Memory B cell (primary cell): ENCODE measurements around the gene SPATA33.
"Not testable (repeated sequence)": the region's sequence is repeated elsewhere in the genome, so short reads cannot be mapped to it uniquely, and the experiment has no call there.

ENCODE experiments used
- ATAC-seq: fragments of 150-1000 bp; cut with Tn5 transposase; 2 replicates; pipeline ENCODE4 v1.10.0; 2021; ENCODE audit warnings: low read depth, mild to moderate bottlenecking, moderate library complexity
- DNase-seq, 2 donors: peaks; one replicate each; pipeline ENCODE4 v3.0.0; 2022; ENCODE audit warnings: low spot score in 2 of 2
- H3K27ac Mint-ChIP-seq: one replicate; pipeline ENCODE4 v1.8.0; 2022; ENCODE audit warnings: mild to moderate bottlenecking, moderate library complexity, mixed read lengths
- H3K27me3 Mint-ChIP-seq: one replicate; pipeline ENCODE4 v1.8.0; 2022; ENCODE audit warnings: mixed read lengths
- H3K36me3 Mint-ChIP-seq: one replicate; pipeline ENCODE4 v1.8.0; 2022; ENCODE audit warnings: mild to moderate bottlenecking, mixed read lengths
- H3K4me1 Mint-ChIP-seq: one replicate; pipeline ENCODE4 v1.8.0; 2022; ENCODE audit warnings: mixed read lengths
- H3K4me3 Mint-ChIP-seq: one replicate; pipeline ENCODE4 v1.8.0; 2022; ENCODE audit warnings: mild to moderate bottlenecking, moderate library complexity, mixed read lengths
- H3K9me3 Mint-ChIP-seq: one replicate; pipeline ENCODE4 v1.8.0; 2022; ENCODE audit warnings: mixed read lengths

Gene SPATA33

DNA sequence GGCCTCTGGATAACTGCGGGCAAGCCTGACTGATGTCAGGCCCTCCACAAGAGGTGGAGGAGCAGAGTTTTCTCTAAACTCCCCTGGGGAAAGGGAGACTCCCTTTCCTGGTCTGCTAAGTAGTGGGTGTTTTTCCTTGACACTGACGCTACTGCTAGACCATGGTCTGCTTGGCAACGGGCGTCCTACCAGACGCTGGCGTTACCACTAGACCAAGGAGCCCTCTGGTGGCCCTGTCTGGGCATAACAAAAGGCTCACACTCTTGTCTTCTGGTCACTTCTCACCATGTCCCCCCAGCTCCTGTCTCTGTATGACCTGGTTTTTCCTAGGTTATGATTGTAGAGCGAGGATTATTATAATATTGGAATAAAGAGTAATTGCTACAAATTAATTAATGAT, 9.4 kb downstream of the SPATA33 start:
- H3K36me3 Mint-ChIP-seq, ATAC-seq, DNase-seq, H3K27ac Mint-ChIP-seq, H3K27me3 Mint-ChIP-seq, H3K4me1 Mint-ChIP-seq, H3K9me3 Mint-ChIP-seq, H3K4me3 Mint-ChIP-seq: not testable (repeated sequence)

DNA sequence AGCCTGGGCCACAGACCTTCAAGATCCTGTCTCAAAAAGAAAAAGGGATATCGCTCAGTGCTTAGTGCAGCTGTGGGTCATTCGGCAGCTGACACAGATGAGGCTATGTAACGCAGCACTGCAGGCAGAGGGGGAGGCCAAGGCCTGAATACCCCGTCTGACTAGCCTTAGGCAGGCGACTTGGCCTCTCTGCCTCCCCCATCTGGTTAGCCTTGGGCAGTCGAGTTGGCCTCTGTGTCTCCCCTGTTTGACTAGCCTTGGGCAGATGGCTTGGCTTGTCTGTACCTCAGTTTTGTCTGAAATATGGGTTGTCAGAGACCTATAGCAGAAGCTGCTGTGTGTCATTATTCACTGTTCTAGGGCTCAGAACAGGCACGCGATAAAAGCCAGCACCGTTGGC, 10.0 kb downstream of the SPATA33 start:
- Mint-ChIP-seq H3K27me3 (no peaks in the 10 kb centered on the region), H3K4me3 (no peak overlapping the region), H3K36me3 (peaks cover 6% of the 10 kb centered on the region), H3K9me3 (peaks cover 5% of the 10 kb centered on the region), H3K27ac (no peak overlapping the region), H3K4me1 (no peaks in the 10 kb centered on the region)
- no peak for DNase-seq
- ATAC-seq, result no peak

DNA sequence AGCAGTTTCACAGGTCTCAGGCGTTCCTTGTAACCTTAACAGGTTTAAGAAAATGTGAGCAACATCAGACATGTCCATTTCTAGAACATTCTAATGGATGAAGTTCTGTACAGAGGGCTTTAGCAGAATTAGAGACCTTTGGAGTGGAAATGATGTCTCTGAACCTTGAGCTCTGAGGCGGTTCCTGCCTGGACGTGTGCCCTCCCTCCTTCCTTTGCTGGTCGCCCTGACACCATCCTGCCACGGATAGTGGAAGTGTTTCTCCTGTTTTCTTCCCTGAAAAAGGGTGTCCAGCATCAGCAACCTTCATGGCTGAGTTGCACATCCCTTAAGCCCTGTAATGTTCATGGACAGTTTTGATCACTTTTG, 11.1 kb downstream of the SPATA33 start:
- H3K4me3 Mint-ChIP-seq, result no peak overlapping the region
- no peak for ATAC-seq
- peaks cover 5% of the 10 kb centered on the region for H3K9me3 Mint-ChIP-seq
- H3K27me3 Mint-ChIP-seq, result no peaks in the 10 kb centered on the region
- H3K36me3 Mint-ChIP-seq, result peaks cover 2% of the 10 kb centered on the region
- no peaks in the 10 kb centered on the region for H3K4me1 Mint-ChIP-seq
- H3K27ac Mint-ChIP-seq, result no peak overlapping the region
- no peak for DNase-seq

DNA sequence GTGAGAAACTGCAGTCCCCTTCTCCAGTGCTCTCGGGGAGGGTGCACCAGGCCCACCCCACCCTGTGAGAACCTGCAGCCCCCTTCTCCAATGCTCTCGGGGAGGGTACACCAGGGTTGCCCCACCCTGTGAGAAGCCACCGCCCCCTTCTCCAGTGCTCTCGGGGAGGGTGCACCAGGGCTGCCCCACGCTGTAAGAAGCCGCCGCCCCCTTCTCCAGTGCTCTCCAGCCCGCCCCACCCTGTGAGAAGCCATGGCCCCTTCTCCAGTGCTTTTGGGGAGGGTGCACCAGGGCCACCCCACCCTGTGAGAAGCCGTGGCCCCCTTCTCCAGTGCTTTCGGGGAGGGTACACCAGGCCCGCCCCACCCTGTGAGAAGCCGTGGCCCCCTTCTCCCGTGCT, 12.1 kb downstream of the SPATA33 start:
- H3K4me1 Mint-ChIP-seq, result no peaks in the 10 kb centered on the region
- H3K27ac Mint-ChIP-seq, result no peak overlapping the region
- no peak for DNase-seq
- H3K27me3 Mint-ChIP-seq, result no peaks in the 10 kb centered on the region
- ATAC-seq, result no peak
- H3K4me3 Mint-ChIP-seq, result no peak overlapping the region
- H3K9me3 Mint-ChIP-seq, result peaks cover 5% of the 10 kb centered on the region
- H3K36me3 Mint-ChIP-seq, result peaks cover 2% of the 10 kb centered on the region

DNA sequence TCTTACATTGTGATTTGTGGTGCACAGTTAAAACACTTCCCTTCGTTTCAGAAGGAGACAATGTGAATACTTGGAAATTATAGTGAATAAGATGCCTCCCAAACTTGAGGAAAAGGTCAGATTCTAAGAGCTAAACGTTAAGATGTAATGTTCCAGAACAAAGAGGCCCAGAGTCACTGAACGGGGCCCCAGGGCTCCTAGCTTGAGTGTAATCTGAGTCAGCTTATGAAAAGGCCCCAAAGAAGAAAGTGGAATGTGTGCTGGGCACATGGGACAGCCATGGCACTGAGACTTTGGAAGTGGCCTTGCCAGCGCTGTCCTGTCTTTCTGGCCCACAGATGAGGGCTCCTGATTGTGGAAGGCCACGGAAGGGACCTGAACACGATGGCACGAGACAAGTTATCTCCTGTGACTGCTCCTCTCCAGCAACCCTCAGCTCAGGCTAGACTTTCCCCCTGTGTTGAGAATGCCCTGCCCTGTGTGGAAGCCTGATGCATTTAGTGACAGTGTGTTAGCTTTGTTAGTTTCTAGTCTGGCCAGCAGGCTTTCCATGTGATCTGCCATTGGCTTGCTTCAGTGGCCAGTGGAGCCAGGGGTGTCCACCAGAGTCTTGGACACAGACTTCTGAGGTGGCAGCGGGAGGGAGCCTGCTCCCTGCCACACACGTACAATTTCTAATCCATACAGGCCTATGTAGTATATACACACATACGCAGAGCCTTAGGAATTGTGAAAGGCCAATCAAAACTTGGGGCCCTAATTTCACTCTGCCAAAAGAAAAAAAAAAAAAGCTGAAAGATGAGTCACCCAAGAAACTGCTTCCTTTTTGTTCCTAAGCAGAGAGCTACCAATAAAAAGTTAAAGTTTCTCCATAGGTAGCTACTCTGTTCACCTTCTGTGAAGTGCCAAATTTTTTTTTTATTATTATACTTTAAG, 13.1 kb downstream of the SPATA33 start:
- H3K27ac Mint-ChIP-seq, result no peak overlapping the region
- peaks cover 2% of the 10 kb centered on the region for H3K36me3 Mint-ChIP-seq
- no peak overlapping the region for H3K4me3 Mint-ChIP-seq
- H3K9me3 Mint-ChIP-seq, result peaks cover 5% of the 10 kb centered on the region
- H3K27me3 Mint-ChIP-seq, result no peaks in the 10 kb centered on the region
- ATAC-seq, result no peak
- DNase-seq, result no peak
- H3K4me1 Mint-ChIP-seq, result no peaks in the 10 kb centered on the region

DNA sequence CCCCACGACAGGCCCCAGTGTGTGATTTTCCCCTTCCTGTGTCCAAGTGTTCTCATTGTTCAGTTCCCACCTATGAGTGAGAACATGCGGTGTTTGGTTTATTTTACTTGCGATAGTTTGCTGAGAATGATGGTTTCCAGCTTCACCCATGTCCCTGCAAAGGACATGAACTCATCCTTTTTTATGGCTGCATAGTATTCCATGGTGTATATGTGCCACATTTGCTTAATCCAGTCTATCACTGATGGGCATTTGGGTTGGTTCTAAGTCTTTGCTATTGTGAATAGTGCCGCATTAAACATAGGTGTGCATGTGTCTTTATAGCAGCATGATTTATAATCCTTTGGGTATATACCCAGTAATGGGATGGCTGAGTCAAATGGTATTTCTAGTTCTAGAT, 13.9 kb downstream of the SPATA33 start:
- H3K9me3 Mint-ChIP-seq, DNase-seq, H3K27ac Mint-ChIP-seq, H3K4me3 Mint-ChIP-seq, H3K36me3 Mint-ChIP-seq, ATAC-seq, H3K4me1 Mint-ChIP-seq, H3K27me3 Mint-ChIP-seq: not testable (repeated sequence)

DNA sequence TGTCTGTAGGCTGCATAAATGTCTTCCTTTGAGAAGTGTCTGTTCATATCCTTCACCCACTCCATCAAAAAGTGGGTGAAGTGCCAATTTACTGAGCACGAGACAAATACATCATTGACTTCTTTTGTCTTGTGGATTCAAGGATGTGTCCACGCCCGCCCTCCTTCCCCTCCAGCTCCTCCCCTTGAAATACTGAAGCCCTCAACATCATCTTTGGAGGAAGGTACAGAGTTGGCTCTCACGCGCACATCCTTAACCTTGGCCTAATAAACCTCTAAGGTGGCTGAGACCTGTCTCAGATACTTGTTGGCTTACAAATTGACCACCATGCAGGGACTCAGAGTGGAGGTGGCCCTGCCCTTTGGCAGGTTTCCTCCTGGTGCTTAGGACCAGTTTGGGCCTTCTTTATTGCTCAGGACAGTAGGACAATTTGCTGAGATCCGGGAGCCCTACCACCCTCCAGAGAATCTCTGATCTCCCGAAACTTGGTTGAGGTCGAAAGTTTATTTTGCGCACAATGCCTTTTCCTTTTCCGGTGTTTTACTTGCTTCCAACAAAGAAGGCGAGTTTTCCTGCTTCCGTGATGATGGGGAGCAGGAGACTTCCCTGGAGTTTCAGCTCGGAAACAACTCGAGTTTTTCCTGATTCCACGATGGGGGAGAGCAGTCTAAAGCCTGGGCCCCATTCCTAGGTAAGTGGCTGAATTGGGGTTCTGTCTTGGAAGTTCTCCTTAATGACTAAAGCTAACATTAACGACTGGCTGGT, 14.7 kb downstream of the SPATA33 start:
- no peak for ATAC-seq
- H3K4me1 Mint-ChIP-seq, result no peaks in the 10 kb centered on the region
- H3K4me3 Mint-ChIP-seq, result no peak overlapping the region
- H3K9me3 Mint-ChIP-seq, result no peaks in the 10 kb centered on the region
- DNase-seq, result no peak
- H3K36me3 Mint-ChIP-seq, result no peaks in the 10 kb centered on the region
- H3K27ac Mint-ChIP-seq, result no peak overlapping the region
- no peaks in the 10 kb centered on the region for H3K27me3 Mint-ChIP-seq

DNA sequence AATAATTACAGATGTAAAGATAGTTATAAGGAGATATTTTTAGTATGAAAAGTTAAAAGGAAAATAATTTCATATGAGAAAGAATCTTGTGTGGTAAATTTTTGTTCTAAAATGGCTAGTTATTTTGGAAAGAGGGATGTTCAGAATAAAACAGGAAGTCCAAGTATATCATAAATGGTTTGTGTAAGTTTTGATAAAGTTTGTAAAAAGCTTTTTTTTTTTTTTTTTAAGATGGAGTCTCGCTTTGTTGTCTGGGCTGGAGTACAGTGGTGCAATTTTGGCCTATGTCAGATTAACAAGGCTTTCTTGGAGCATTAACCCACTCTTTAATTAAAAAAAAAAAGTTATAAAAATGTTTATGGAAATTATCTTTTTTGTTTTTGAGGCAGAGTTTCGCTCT, 20.6 kb downstream of the SPATA33 start:
- ATAC-seq (no peak), DNase-seq (no peak)
- Mint-ChIP-seq H3K36me3 (no peaks in the 10 kb centered on the region), H3K4me3 (no peak overlapping the region), H3K4me1 (no peaks in the 10 kb centered on the region), H3K9me3 (no peaks in the 10 kb centered on the region), H3K27ac (no peak overlapping the region), H3K27me3 (no peaks in the 10 kb centered on the region)

DNA sequence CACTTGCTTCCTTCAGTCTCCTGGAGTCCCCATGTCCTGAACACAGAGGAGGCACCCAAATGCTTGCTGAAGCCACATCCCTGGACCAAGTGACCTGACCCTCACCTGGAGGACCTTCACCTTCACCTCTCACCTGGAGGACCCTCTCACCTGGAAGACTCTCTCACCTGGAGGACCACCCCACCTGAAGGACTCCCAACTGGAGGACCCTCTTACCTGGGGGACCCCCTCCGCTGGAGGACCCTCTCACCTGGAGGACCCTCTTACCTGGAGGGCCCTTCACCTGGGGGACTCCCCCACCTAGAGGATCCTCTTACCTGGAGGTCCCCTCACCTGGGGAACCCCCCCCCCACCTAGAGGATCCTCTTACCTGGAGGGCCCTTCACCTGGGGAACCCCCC, 28.3 kb downstream of the SPATA33 start:
- Mint-ChIP-seq H3K9me3 (no peaks in the 10 kb centered on the region), H3K4me1 (peaks cover 8% of the 10 kb centered on the region), H3K27ac (peak overlapping the region; percentile 89), H3K4me3 (peak overlapping the region; percentile 96), H3K27me3 (no peaks in the 10 kb centered on the region), H3K36me3 (peaks cover 4% of the 10 kb centered on the region)
- no peak for DNase-seq
- ATAC-seq, result no peak

DNA sequence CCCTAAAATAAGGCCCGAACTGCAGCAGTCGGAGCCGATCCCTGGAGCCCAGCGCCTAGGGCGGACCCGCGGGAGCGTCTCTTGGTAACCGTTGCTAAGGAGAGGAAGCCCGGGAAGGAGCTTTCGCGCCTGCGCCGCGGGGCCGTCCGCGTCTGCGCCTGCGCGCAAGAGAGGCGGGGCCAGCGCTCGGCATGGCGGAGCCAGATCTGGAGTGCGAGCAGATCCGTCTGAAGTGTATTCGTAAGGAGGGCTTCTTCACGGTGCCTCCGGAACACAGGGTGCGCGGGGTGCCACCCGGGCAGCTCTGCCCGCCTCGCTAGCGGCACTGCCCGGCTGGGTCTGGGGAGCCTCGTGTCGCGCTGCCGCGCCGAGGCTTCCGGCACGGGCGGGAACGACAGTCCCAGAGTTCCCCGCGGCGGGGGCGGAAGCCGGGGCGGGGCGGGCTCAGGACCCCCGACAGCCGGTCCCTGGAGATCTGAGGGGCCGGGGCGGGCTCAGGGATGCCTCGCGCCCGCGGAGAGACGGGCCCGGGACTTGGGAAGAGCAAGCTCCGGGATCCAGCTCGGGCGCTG, 29.0 kb downstream of the SPATA33 start, which contains the start of gene CDK10:
Gene CDK10, plus strand, starts transcription at position 170 of the 572 bp plus-strand sequence. Its CDS starts 22 bp downstream, at position 192.
- ATAC-seq, result peak; percentile 89
- H3K27ac Mint-ChIP-seq, result peak within 1 kb of the TSS; percentile 89

DNA sequence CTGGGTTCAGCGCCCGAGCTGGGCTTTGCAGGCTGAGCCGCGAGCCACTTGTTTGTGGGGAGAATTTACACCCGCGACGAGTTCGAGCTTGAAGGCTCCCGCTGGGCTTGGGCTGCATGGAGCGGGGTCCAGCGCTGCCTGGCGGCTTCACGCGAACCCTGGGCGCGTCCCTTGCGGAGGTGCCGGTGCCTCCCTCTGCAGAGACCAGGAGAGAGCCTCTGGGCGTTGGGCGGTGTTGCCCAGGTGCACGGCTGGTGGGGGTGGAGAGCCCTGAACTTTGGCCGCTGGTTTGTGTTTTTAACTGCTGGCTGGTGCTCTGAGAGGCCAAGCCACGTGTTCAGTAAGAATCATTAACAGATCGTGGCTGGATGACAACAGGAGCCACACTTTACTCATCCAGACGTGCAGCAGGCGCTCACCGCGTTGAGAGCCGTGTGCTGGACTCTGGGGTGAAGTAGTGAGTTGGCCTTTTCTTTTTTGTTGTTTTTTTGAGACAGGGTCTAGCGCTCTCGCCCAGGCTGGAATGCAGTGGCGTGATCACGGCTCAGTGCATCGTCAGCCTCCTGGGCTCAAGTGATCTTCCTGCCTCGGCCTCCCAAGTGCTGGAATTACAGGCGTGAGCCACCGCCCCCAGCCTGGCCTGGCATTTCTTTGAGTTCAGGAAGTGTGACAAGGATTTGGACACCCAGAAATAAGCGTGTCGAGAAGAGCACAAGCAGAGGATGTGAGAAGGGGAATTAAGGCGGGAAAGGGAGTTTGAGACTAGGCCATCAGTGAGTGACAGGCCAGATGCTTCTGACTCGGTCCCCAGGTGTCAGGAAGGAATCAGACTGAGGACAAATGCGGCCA, 29.7 kb downstream of the SPATA33 start:
- H3K27me3 Mint-ChIP-seq, result no peaks in the 10 kb centered on the region
- H3K4me1 Mint-ChIP-seq, result peaks cover 8% of the 10 kb centered on the region
- peak overlapping the region; percentile 96 for H3K4me3 Mint-ChIP-seq
- H3K9me3 Mint-ChIP-seq, result no peaks in the 10 kb centered on the region
- DNase-seq (no peak), ATAC-seq (peak; percentile 30)
- H3K27ac Mint-ChIP-seq, result peak overlapping the region; percentile 16
- peaks cover 4% of the 10 kb centered on the region for H3K36me3 Mint-ChIP-seq

More for the DNA sequence above, 29.0 kb downstream of the SPATA33 start, which contains the start of gene CDK10:
- peak; percentile 91 to 96 for DNase-seq
- peak within 1 kb of the TSS; percentile 96 for H3K4me3 Mint-ChIP-seq
- peaks cover 8% of the 10 kb centered on the region for H3K4me1 Mint-ChIP-seq
- H3K9me3 Mint-ChIP-seq, result no peaks in the 10 kb centered on the region
- H3K27me3 Mint-ChIP-seq, result no peaks in the 10 kb centered on the region
- peaks cover 4% of the 10 kb centered on the region for H3K36me3 Mint-ChIP-seq

DNA sequence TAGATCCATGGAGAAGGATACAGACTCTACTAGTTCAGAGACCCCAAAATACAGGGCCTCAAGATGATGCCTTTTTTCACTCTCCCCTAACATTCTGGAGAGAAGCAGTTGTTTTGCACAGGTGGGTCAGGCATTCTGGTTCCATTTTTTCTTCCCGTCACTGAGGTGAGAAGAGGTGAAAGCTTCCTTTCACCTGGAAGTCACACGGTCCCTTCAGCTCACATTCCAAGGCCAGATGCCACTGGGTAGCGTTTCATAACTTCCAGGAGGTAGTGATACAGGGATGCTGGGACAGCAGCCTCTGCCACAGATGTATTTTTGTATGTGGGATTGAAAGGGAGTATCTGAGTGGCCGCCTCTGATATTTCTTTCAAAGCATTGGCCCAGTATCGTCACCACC, 30.8 kb downstream of the SPATA33 start:
- ATAC-seq, result no peak
- H3K4me1 Mint-ChIP-seq, result peaks cover 9% of the 10 kb centered on the region
- H3K4me3 Mint-ChIP-seq, result peak overlapping the region; percentile 27
- H3K27ac Mint-ChIP-seq, result no peak overlapping the region
- peaks cover 6% of the 10 kb centered on the region for H3K36me3 Mint-ChIP-seq
- H3K27me3 Mint-ChIP-seq, result no peaks in the 10 kb centered on the region
- no peaks in the 10 kb centered on the region for H3K9me3 Mint-ChIP-seq
- DNase-seq, result no peak

DNA sequence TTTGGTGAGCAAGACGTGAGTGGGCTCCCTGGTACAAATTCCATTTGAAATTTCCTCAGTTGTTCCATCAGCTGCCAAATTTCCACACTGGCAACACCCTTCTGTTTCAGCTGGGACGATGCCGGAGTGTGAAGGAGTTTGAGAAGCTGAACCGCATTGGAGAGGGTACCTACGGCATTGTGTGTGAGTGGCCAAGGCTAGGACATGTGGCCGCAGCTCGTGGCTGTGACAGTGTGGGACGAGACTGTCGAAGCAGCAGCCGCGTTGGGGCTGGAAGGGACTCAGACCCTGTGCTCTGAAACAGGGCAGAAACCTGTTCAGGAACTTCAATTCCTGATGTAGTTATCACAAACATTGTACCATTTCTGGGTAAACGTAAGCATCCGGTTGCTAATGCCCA, 31.5 kb downstream of the SPATA33 start:
- Mint-ChIP-seq H3K4me3 (no peak overlapping the region), H3K9me3 (no peaks in the 10 kb centered on the region)

More for the DNA sequence above, 31.5 kb downstream of the SPATA33 start:
- DNase-seq (no peak), ATAC-seq (no peak)
- no peaks in the 10 kb centered on the region for H3K27me3 Mint-ChIP-seq
- peaks cover 16% of the 10 kb centered on the region for H3K4me1 Mint-ChIP-seq
- peaks cover 10% of the 10 kb centered on the region for H3K36me3 Mint-ChIP-seq
- H3K27ac Mint-ChIP-seq, result no peak overlapping the region
